ENCODE data around the gene VPS4B. TPM values are rescaled to one million over a fixed set of nuclear protein-coding genes. Genes with fewer than 3 reads are reported as not detected.
A peak's percentile ranks its signal among the peaks of the same experiment; 100 is the strongest.

The VPS4B gene
- total and polyA plus RNA-seq, 7 donors, result 31.4 to 69.4 (median 40.0) TPM

GRCh38 chr18:63451799-63452660, 29.8 kb upstream of the VPS4B start:
- DNase-seq, result peak; percentile 81
- no peaks in the 10 kb centered on the region for H3K27me3 ChIP-seq
- intact Hi-C loops (cut with DNase I), result loop anchor here (5.0 kb wide), 1 partner anchor 35 kb away; no protein-coding TSS in a partner anchor
- peaks cover 3 to 30% (median 27%) of the 10 kb centered on the region in 4 donors for H3K4me1 ChIP-seq
- no peak overlapping the region for H3K4me3 ChIP-seq
- no peaks in the 10 kb centered on the region for H3K9me3 ChIP-seq
- peak overlapping the region in 3 of 4 donors; percentile 67 to 79 (median 75) for H3K27ac ChIP-seq
- TF ChIP-seq POLR2AphosphoS5 (IDR thresholded peaks at IDR 0.05) (peak; percentile 44 to 86 (median 62)), EP300 (IDR thresholded peaks at IDR 0.05) (peak in 2 of 4 donors; percentile 68 to 78), CTCF (IDR thresholded peaks at IDR 0.05) (no peak)
- 12 to 50% methylated on average over 9 of the region's 9 CpGs for WGBS, 2 donors
- H3K36me3 ChIP-seq, result no peaks in the 10 kb centered on the region

- intact Hi-C loops (cut with DNase I), result loop anchor here (10.0 kb wide), 1 partner anchor 315 kb away; no protein-coding TSS in a partner anchor
- no peak overlapping the region for H3K4me3 ChIP-seq
- H3K4me1 ChIP-seq, result peaks cover under 1 to 57% (median 53%) of the 10 kb centered on the region in 4 donors
- TF ChIP-seq CTCF (IDR thresholded peaks at IDR 0.05) (no peak), EP300 (IDR thresholded peaks at IDR 0.05) (no peak), POLR2A (IDR thresholded peaks at IDR 0.05) (no peak), POLR2AphosphoS5 (IDR thresholded peaks at IDR 0.05) (no peak)
- no peak for DNase-seq
- H3K27ac ChIP-seq, result no peak overlapping the region
- WGBS, 2 donors, result 91 to 93% methylated on average over 4 of the region's 4 CpGs
- no peaks in the 10 kb centered on the region for H3K36me3 ChIP-seq
- H3K27me3 ChIP-seq, result no peaks in the 10 kb centered on the region
- H3K9me3 ChIP-seq, result no peaks in the 10 kb centered on the region
These were observed 27.1 kb upstream of the VPS4B start for GRCh38 chr18:63449426-63449825.

- H3K4me3 ChIP-seq, result no peak overlapping the region
- intact Hi-C loops (cut with DNase I), result loop anchor here (10.0 kb wide), 1 partner anchor 312 kb away; no protein-coding TSS in a partner anchor
- H3K9me3 ChIP-seq, result no peaks in the 10 kb centered on the region
- peaks cover 0 to 48% (median 44%) of the 10 kb centered on the region in 4 donors for H3K4me1 ChIP-seq
- 85 to 91% methylated on average over 5 of the region's 5 CpGs for WGBS, 2 donors
- no peak for TF ChIP-seq CTCF (IDR thresholded peaks at IDR 0.05)
- no peak for TF ChIP-seq EP300 (IDR thresholded peaks at IDR 0.05)
- no peak for TF ChIP-seq POLR2A (IDR thresholded peaks at IDR 0.05)
- TF ChIP-seq POLR2AphosphoS5 (IDR thresholded peaks at IDR 0.05), result no peak
- no peaks in the 10 kb centered on the region for H3K27me3 ChIP-seq
- peak overlapping the region in 2 of 4 donors; percentile 79 to 84 for H3K27ac ChIP-seq
- DNase-seq, result no peak
- no peaks in the 10 kb centered on the region for H3K36me3 ChIP-seq
These were observed 24.8 kb upstream of the VPS4B start for GRCh38 chr18:63447066-63447465.

- Histone ChIP-seq H3K4me3 (no peak overlapping the region), H3K4me1 (peaks cover 0 to 40% (median 36%) of the 10 kb centered on the region in 4 donors), H3K36me3 (no peaks in the 10 kb centered on the region), H3K27me3 (no peaks in the 10 kb centered on the region), H3K27ac (peak overlapping the region in 2 of 4 donors; percentile 79 to 84), H3K9me3 (no peaks in the 10 kb centered on the region)
- intact Hi-C loops (cut with DNase I), result loop anchor here (10.0 kb wide), 1 partner anchor 311 kb away; no protein-coding TSS in a partner anchor
- no peak for DNase-seq
- TF ChIP-seq POLR2A (IDR thresholded peaks at IDR 0.05), result no peak
- TF ChIP-seq EP300 (IDR thresholded peaks at IDR 0.05), result no peak
- 92 to 95% methylated on average over 3 of the region's 3 CpGs for WGBS, 2 donors
These were observed 24.0 kb upstream of the VPS4B start for GRCh38 chr18:63446266-63446665.

- Histone ChIP-seq H3K27ac (peak overlapping the region; percentile 8 to 84 (median 66)), H3K4me3 (no peak overlapping the region), H3K27me3 (no peaks in the 10 kb centered on the region), H3K36me3 (no peaks in the 10 kb centered on the region), H3K4me1 (peaks cover 0 to 44% (median 35%) of the 10 kb centered on the region in 4 donors), H3K9me3 (no peaks in the 10 kb centered on the region)
- DNase-seq, result peak; percentile 79
- TF ChIP-seq POLR2AphosphoS5 (IDR thresholded peaks at IDR 0.05) (peak; percentile 65 to 70 (median 68)), POLR2A (IDR thresholded peaks at IDR 0.05) (no peak), EP300 (IDR thresholded peaks at IDR 0.05) (peak in 1 of 4 donors; percentile 27), CTCF (IDR thresholded peaks at IDR 0.05) (no peak)
- intact Hi-C loops (cut with DNase I), result loop anchor here (10.0 kb wide), 1 partner anchor 310 kb away; no protein-coding TSS in a partner anchor
- WGBS, 2 donors, result 72 to 81% methylated on average over 2 of the region's 2 CpGs
These were observed 22.8 kb upstream of the VPS4B start for GRCh38 chr18:63445037-63445436.
